ENCODE results near the gene SPRED2. TPM values are rescaled to one million over a fixed set of nuclear protein-coding genes. Genes with fewer than 3 reads are reported as not detected.

The SPRED2 gene
- total RNA-seq, 1 donor from 2014 or later, result 18.4 TPM

DNA sequence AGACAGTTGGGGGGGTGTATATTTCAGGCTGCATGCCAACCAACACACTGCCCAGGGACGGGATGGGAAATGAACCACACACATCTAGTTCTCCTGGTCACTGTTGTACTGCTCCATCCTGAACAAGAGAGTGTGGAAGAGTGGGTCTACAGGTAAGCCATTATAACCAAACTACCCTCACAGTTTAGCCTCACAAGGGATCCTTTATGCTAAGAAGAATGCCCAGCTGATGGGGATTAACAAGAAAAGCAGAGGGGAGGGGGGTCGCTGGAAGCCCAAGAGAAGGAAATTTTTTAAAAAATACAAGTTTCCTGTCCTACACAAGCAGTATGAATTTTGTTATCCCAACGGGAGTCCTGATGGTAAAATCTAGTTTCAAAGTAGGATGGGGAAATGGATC is 16.1 kb downstream of the SPRED2 start:
- DNase-seq (ENCODE audit: extremely low spot score in 2 of 2), result no peak
- H3K27me3 ChIP-seq, result no peaks in the 10 kb centered on the region
- intact Hi-C loops (cut with DNase I), result no loop called here
- no peak overlapping the region for H3K4me3 ChIP-seq
- no peak overlapping the region for H3K27ac ChIP-seq
- no peaks in the 10 kb centered on the region for H3K9me3 ChIP-seq
- H3K36me3 ChIP-seq, result no peaks in the 10 kb centered on the region
- peaks cover 31% of the 10 kb centered on the region for H3K4me1 ChIP-seq
- TF ChIP-seq, protein P1, sequence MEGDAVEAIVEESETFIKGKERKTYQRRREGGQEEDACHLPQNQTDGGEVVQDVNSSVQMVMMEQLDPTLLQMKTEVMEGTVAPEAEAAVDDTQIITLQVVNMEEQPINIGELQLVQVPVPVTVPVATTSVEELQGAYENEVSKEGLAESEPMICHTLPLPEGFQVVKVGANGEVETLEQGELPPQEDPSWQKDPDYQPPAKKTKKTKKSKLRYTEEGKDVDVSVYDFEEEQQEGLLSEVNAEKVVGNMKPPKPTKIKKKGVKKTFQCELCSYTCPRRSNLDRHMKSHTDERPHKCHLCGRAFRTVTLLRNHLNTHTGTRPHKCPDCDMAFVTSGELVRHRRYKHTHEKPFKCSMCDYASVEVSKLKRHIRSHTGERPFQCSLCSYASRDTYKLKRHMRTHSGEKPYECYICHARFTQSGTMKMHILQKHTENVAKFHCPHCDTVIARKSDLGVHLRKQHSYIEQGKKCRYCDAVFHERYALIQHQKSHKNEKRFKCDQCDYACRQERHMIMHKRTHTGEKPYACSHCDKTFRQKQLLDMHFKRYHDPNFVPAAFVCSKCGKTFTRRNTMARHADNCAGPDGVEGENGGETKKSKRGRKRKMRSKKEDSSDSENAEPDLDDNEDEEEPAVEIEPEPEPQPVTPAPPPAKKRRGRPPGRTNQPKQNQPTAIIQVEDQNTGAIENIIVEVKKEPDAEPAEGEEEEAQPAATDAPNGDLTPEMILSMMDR (IDR thresholded peaks at IDR 0.05), result no peak
- no peak for TF ChIP-seq POLR2AphosphoS5 (IDR thresholded peaks at IDR 0.05; ENCODE audit: insufficient read depth in 1 of 2, low read depth in 1 of 2)

DNA sequence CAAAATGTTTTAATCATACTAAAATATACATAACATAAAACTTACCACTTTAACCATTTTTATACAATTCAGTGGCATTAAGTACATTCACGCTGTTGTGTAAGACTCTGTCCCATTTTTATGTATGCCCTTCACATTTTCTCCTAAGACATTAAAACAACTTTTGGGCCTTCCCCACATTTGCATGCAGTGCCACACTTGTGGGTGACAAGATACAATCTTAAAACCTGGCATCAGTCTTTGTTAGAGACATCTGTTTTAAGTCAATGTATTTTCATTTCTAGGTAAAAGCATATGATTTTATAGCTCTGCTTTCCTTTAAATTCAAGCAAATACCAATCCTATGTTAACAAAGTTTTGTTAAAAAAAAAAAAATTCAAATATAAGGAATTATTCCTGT is 17.3 kb downstream of the SPRED2 start:
- H3K36me3 ChIP-seq, result no peaks in the 10 kb centered on the region
- H3K4me1 ChIP-seq, result peaks cover 29% of the 10 kb centered on the region
- no peak overlapping the region for H3K27ac ChIP-seq
- H3K4me3 ChIP-seq, result no peak overlapping the region
- no peaks in the 10 kb centered on the region for H3K27me3 ChIP-seq
- TF ChIP-seq POLR2A (IDR thresholded peaks at IDR 0.05), result no peak
- intact Hi-C loops (cut with DNase I), result no loop called here
- no peaks in the 10 kb centered on the region for H3K9me3 ChIP-seq
- DNase-seq (ENCODE audit: extremely low spot score in 2 of 2), result no peak

DNA sequence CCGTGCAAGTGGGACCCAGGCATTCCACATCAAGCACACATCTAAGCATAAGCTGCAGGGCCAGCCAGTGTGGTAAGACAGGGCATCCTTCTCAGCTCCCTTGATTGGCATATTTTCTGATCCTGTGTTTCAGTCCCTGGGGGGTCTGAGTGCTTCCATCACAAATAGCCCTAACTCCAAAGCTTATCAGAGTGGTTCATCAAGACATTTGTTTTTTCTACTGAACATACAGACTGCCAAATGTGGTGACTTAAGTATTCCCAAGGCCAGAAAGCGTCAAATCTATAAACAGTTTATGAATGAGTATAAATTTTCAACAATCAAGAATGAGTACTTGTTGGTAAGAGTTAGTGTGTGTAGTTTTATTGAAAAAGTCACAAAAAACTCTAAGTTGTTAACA is 18.8 kb downstream of the SPRED2 start:
- DNase-seq (ENCODE audit: extremely low spot score in 2 of 2), result no peak
- H3K4me1 ChIP-seq, result peaks cover 29% of the 10 kb centered on the region

DNA sequence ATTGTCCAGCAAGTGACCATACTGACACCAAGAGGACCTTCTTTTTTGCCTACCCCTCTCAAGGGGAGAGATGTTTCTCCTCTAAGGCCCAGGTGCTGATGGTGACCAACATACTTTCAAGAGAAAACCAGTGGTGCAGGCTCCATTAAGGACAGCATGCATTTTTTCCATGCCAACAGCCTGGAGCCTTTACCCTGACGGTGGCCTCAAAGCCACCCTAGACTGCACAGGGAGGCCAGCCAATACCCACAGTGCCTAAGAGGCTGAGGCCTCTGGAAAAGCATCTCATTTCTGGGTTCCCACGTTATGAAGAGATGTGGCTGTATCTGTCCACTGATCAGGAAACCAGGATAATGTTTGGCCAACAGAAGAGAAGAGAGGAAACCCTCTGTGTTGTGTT is 19.3 kb downstream of the SPRED2 start:
- no peak overlapping the region for H3K27ac ChIP-seq
- H3K4me1 ChIP-seq, result peaks cover 24% of the 10 kb centered on the region
- no peak for TF ChIP-seq POLR2A (IDR thresholded peaks at IDR 0.05)
- TF ChIP-seq POLR2AphosphoS5 (IDR thresholded peaks at IDR 0.05; ENCODE audit: insufficient read depth in 1 of 2, low read depth in 1 of 2), result no peak
- TF ChIP-seq, protein P1 (IDR thresholded peaks at IDR 0.05), result no peak
- no peak overlapping the region for H3K4me3 ChIP-seq
- H3K27me3 ChIP-seq, result no peaks in the 10 kb centered on the region
- no peak for DNase-seq (ENCODE audit: extremely low spot score in 2 of 2)
- intact Hi-C loops (cut with DNase I), result no loop called here
- no peaks in the 10 kb centered on the region for H3K9me3 ChIP-seq
- no peaks in the 10 kb centered on the region for H3K36me3 ChIP-seq

More for the DNA sequence above, 18.8 kb downstream of the SPRED2 start:
- TF ChIP-seq POLR2A (IDR thresholded peaks at IDR 0.05) (no peak), POLR2AphosphoS5 (IDR thresholded peaks at IDR 0.05; ENCODE audit: insufficient read depth in 1 of 2, low read depth in 1 of 2) (no peak)
- TF ChIP-seq, protein P1 (IDR thresholded peaks at IDR 0.05), result no peak
- Histone ChIP-seq H3K9me3 (no peaks in the 10 kb centered on the region), H3K4me3 (no peak overlapping the region), H3K36me3 (no peaks in the 10 kb centered on the region), H3K27me3 (no peaks in the 10 kb centered on the region), H3K27ac (no peak overlapping the region)
- intact Hi-C loops (cut with DNase I), result no loop called here

DNA sequence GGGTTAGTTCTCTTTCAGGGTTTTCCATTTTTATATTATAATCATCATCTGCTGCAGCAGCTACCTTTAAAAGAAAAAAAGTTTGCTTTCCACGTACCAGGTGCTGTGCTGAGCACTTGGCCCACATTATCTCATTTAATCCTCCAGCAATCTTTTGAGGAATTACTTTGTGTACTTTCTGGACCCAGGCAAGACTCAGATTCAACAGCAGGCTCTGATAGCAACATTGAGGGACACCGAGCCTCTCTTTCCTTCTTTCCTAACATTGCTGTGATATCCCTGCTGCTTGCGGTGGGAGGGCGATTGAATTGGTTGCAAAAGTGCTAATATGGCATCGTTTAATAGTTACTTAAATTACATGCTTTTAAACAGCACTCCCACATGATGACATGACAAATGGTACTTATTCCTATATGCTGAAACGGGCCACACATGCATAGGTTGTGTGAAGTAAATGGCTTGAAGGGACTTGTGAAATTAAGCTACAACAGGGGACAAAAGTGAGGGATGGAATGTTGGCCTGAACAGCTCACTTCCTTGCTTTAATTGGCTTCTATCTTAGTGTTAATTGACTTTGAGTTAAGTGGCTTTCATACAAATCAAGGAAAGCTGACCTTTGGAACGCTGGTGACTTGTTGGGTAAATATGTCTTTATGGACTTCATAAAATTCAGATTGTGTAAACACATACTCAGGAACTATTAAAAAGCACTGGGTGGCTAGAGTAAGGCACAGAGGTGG is 21.2 kb downstream of the SPRED2 start:
- TF ChIP-seq POLR2AphosphoS5 (IDR thresholded peaks at IDR 0.05; ENCODE audit: insufficient read depth in 1 of 2, low read depth in 1 of 2), result no peak
- no peak for TF ChIP-seq POLR2A (IDR thresholded peaks at IDR 0.05)
- TF ChIP-seq, protein P1 (IDR thresholded peaks at IDR 0.05), result no peak
- DNase-seq (ENCODE audit: extremely low spot score in 2 of 2), result no peak
- H3K27me3 ChIP-seq, result no peaks in the 10 kb centered on the region
- H3K36me3 ChIP-seq, result no peaks in the 10 kb centered on the region
- peaks cover 32% of the 10 kb centered on the region for H3K4me1 ChIP-seq
- H3K4me3 ChIP-seq, result no peak overlapping the region
- H3K27ac ChIP-seq, result no peak overlapping the region
- no peaks in the 10 kb centered on the region for H3K9me3 ChIP-seq
- intact Hi-C loops (cut with DNase I), result no loop called here

Measured in vagina (tissue), 2 donors.